HepG2 (cell line): ENCODE results near the gene TRERF1. TPM values are rescaled to one million over a fixed set of nuclear protein-coding genes. Genes with fewer than 3 reads are reported as not detected.

ENCODE experiments used
- ATAC-seq: fragments of 200-7000 bp; cut with Tn5 transposase; 3 replicates; pipeline ENCODE4 v1.9.1; 2020; ENCODE audit warnings: mild to moderate bottlenecking, moderate library complexity
- BruUV-seq: library from RNA; stranded (reverse); fragments of 400-500 nt; replicated peaks from 2 replicates; lab custom pipeline; 2021; lab: Mats Ljungman, UMichigan
- CTCF ChIA-PET: fragments of 300-600 bp; formaldehyde crosslinking; extraction: SDS; loops from one replicate; lab custom pipeline; 2021; ENCODE audit warnings: low total read pairs, inconsistent platforms, low intra/inter-chr PET ratio; lab: Yijun Ruan, JAX
- POLR2A ChIA-PET: fragments of 350-600 bp; sonication (Branson Sonifier 250); formaldehyde crosslinking; loops from one replicate; lab custom pipeline; 2020; ENCODE audit warnings: antibody characterized with exemption, inconsistent platforms; lab: Yijun Ruan, JAX
- DNase-seq: peaks from one replicate; pipeline ENCODE4 v3.0.0-alpha.2; 2015; ENCODE audit warnings: low spot score
- FAIRE-seq: peaks from 3 replicates; lab custom pipeline; 2011; peaks lifted over from hg19 to GRCh38; lab: Jason Lieb, UNC
- H2AFZ ChIP-seq: one replicate; pipeline ENCODE4 v1.6.1; 2011; ENCODE audit warnings: low read length, inconsistent platforms
- H3K27ac ChIP-seq: fragments of 300-600 bp; 3 replicates; pipeline ENCODE4 v1.8.0; 2011; ENCODE audit warnings: mixed run types, mild to moderate bottlenecking, mixed read lengths, low read length, inconsistent platforms; ENCODE audit not compliant: insufficient read depth; ENCODE audit errors: extremely low read length
- H3K27me3 ChIP-seq, 2 experiments: fragments of 200-600 bp in 1 of 2; 2 replicates in 1 of 2; 3 replicates in 1 of 2; pipeline versions ENCODE4 v1.6.0 to v1.8.0; 2011; ENCODE audit warnings: low read length in 2 of 2, mild to moderate bottlenecking in 2 of 2, moderate library complexity in 2 of 2, inconsistent platforms in 1 of 2; ENCODE audit not compliant: insufficient read depth in 2 of 2, control insufficient read depth in 1 of 2
- H3K36me3 ChIP-seq, 2 experiments: fragments of 200-600 bp in 1 of 2; replicated peaks in 1 of 2; 2 replicates in 1 of 2; 3 replicates in 1 of 2; pipeline versions ENCODE4 v1.5.1 to v1.8.0; 2011; ENCODE audit warnings: low read length in 2 of 2, inconsistent platforms in 1 of 2; ENCODE audit not compliant: insufficient read depth in 2 of 2, control insufficient read depth in 1 of 2
- H3K4me1 ChIP-seq: 2 replicates; pipeline ENCODE4 v1.5.1; 2012; ENCODE audit warnings: low read length, inconsistent platforms; ENCODE audit not compliant: insufficient read depth
- H3K4me2 ChIP-seq: 2 replicates; pipeline ENCODE4 v1.6.0; 2011; ENCODE audit warnings: low read depth, low read length, inconsistent platforms
- H3K4me3 ChIP-seq, 3 experiments: fragments of 200-600 bp in 1 of 3; sonication (generic), shearing (Covaris generic) in 1 of 3; replicated peaks in 1 of 3; 2 replicates each; pipeline ENCODE4 v1.5.1; 2011 to 2016; ENCODE audit warnings: low read length in 3 of 3, inconsistent platforms in 2 of 3, low read depth in 2 of 3, mild to moderate bottlenecking in 2 of 3, control low read depth in 1 of 3, mixed read lengths in 1 of 3; ENCODE audit not compliant: insufficient read depth in 1 of 3
- H3K79me2 ChIP-seq: one replicate; pipeline ENCODE4 v1.6.1; 2011; ENCODE audit warnings: low read length, inconsistent platforms; ENCODE audit not compliant: insufficient read depth
- H3K9ac ChIP-seq: 2 replicates; pipeline ENCODE4 v1.6.0; 2011; ENCODE audit warnings: mild to moderate bottlenecking, low read depth, low read length, inconsistent platforms; ENCODE audit not compliant: insufficient read depth
- H3K9me3 ChIP-seq: 2 replicates; pipeline ENCODE4 v1.5.1; 2012; ENCODE audit warnings: mild to moderate bottlenecking, low read length
- H4K20me1 ChIP-seq: 2 replicates; pipeline ENCODE4 v1.6.0; 2011; ENCODE audit warnings: inconsistent platforms, mild to moderate bottlenecking, low read length, moderate library complexity; ENCODE audit not compliant: insufficient read depth
- HMGA1 ChIP-seq: sonication (generic); formaldehyde crosslinking; conservative IDR thresholded peaks from 2 replicates; pipeline ENCODE4 v1.4.0; 2020; ENCODE audit warnings: missing genetic modification reagents
- HNRNPL ChIP-seq: fragments of 200-400 bp; formaldehyde crosslinking; IDR thresholded peaks from 2 replicates; pipeline ENCODE4 v1.6.1; 2017; ENCODE audit warnings: mild to moderate bottlenecking, low read depth, low read length
- KDM1A ChIP-seq: IDR thresholded peaks from 2 replicates; pipeline ENCODE4 v1.6.1; 2016; ENCODE audit warnings: missing compliant biosample characterization
- MAFK ChIP-seq, 2 experiments: IDR thresholded peaks in 1 of 2; conservative IDR thresholded peaks in 1 of 2; 2 replicates each; pipeline ENCODE4 v1.6.1; 2011; ENCODE audit warnings: improper control_type of control experiment in 2 of 2, low read length in 2 of 2
- MXD1 ChIP-seq: sonication (generic); formaldehyde crosslinking; IDR thresholded peaks from 2 replicates; pipeline ENCODE4 v1.4.0; 2020; ENCODE audit warnings: mild to moderate bottlenecking, missing genetic modification reagents
- MZF1 ChIP-seq: sonication (generic); formaldehyde crosslinking; IDR thresholded peaks from 2 replicates; pipeline ENCODE4 v1.8.1; 2023; ENCODE audit warnings: mild to moderate bottlenecking, missing genetic modification reagents, borderline replicate concordance
- NCOA1 ChIP-seq: sonication (generic); formaldehyde crosslinking; IDR thresholded peaks from 2 replicates; pipeline ENCODE4 v1.9.0; 2021; ENCODE audit warnings: missing genetic modification reagents
- PAX8 ChIP-seq: sonication (generic); formaldehyde crosslinking; IDR thresholded peaks from 2 replicates; pipeline ENCODE4 v1.8.0; 2022; ENCODE audit warnings: mild to moderate bottlenecking, missing genetic modification reagents, borderline replicate concordance
- SMARCE1 ChIP-seq: fragments of 450-650 bp; IDR thresholded peaks from 2 replicates; pipeline ENCODE4 v1.6.1; 2017; ENCODE audit warnings: borderline replicate concordance
- ZBTB26 ChIP-seq: IDR thresholded peaks from 2 replicates; pipeline ENCODE4 v1.6.1; 2016; ENCODE audit warnings: missing compliant biosample characterization, missing genetic modification reagents, borderline replicate concordance
- ZBTB7B ChIP-seq: sonication (generic); formaldehyde crosslinking; IDR thresholded peaks from 2 replicates; pipeline ENCODE4 v1.4.0; 2020; ENCODE audit warnings: missing genetic modification reagents
- ZNF512B ChIP-seq: sonication (generic); formaldehyde crosslinking; IDR thresholded peaks from 2 replicates; pipeline ENCODE4 v1.5.1; 2020; ENCODE audit warnings: missing genetic modification reagents, mild to moderate bottlenecking, borderline replicate concordance
- ZNF609 ChIP-seq: sonication (generic); formaldehyde crosslinking; IDR thresholded peaks from 2 replicates; pipeline ENCODE4 v1.4.0; 2020; ENCODE audit warnings: mild to moderate bottlenecking, missing genetic modification reagents, borderline replicate concordance
- WGBS: methylation state at CpG from one replicate; pipeline ENCODE4 v1.1.6; 2017; ENCODE audit warnings: low lambda C conversion rate; 5-methylcytosine and 5-hydroxymethylcytosine counted together
- in situ Hi-C: cut with HindIII; loops from 2 replicates; pipeline ENCODE4 v1.10.0; 2017; ENCODE audit warnings: low pct_unique_long_range_greater_than_20kb; ENCODE audit not compliant: extremely low pct_ligation_motif_present
- intact Hi-C: fragments of 100-400 bp; cut with micrococcal nuclease; formaldehyde crosslinking; loops from one replicate; pipeline ENCODE4 v1.10.0; 2022; ENCODE audit not compliant: unreplicated experiment
- polyA plus RNA-seq, 8 experiments: library from polyadenylated mRNA; depleted of rRNA in 3 of 8; stranded (reverse) in 7 of 8; unstranded in 1 of 8; fragments of >200 nt; fragmentation: Illumina TruSeq in 4 of 8; extraction: Trizol in 4 of 8; gene quantifications; 2 replicates each; pipeline versions ENCODE4 v1.2.1 to v1.2.3, GENCODE V29; 2011 to 2016; ENCODE audit warnings: low read depth in 4 of 8, missing spikeins in 1 of 8, mixed read lengths in 1 of 8; ENCODE audit not compliant: insufficient read depth in 1 of 8
- total RNA-seq, 5 experiments: library from RNA; depleted of rRNA; stranded (reverse); fragments of >200 nt; fragmentation: Illumina TruSeq; extraction: Trizol; gene quantifications; 2 replicates each; pipeline ENCODE4 v1.2.3, GENCODE V29; 2016; ENCODE audit warnings: low read depth in 1 of 5
- TF ChIP-seq, protein P1 (sequence below): sonication (generic); formaldehyde crosslinking; IDR thresholded peaks from 2 replicates; pipeline ENCODE4 v1.5.0; 2020; ENCODE audit warnings: mild to moderate bottlenecking, low read depth, missing genetic modification reagents, borderline replicate concordance

The TRERF1 gene
- total and polyA plus RNA-seq, 2 of the 13 experiments (the other 11 are each of a cell fraction or from before 2014, with no cell fraction given) = 0.02 TPM; not detected in 1

DNA sequence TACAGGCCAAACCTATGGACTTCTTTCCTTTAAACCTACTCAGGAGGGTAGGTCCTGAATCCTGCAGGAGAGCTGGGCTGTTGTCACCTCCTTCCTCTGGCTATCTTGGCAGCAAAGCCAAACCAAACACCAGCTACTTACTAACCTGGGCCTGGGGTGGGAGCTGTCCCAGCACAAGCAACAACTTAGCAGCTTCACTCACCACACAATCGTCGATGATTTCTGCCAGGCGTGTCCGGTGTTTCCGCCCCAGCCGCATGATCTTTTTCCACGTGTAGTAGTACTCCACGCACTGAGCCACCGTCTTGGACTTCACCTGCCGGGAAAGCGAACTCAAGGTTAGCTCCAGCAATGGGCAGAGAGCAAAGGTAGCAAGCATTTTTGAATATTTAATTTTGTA lies 208.7 kb downstream of the TRERF1 start (continued):
- no peak for TF ChIP-seq HNRNPL
- no peak for TF ChIP-seq SMARCE1
- TF ChIP-seq ZNF609 (CRISPR knock-in tag) = no peak
- no peak for TF ChIP-seq PAX8 (CRISPR knock-in tag)
- TF ChIP-seq MZF1 = no peak
- TF ChIP-seq MAFK (conservative IDR thresholded peaks at IDR 0.05 in 1 of 2, IDR thresholded peaks at IDR 0.05 in 1 of 2; ENCODE audit: low read length in 2 of 2) = no peak
- TF ChIP-seq, all 625 proteins: peak for 0

- intact Hi-C loops = no loop called here
- CTCF ChIA-PET = no interaction called here
- TF ChIP-seq KDM1A (CRISPR knock-in tag) (no peak), ZNF512B (CRISPR knock-in tag) (no peak), NCOA1 (CRISPR knock-in tag) (no peak), ZBTB7B (CRISPR knock-in tag) (no peak), ZBTB26 (CRISPR knock-in tag) (no peak), HMGA1 (CRISPR knock-in tag) (no peak), MXD1 (CRISPR knock-in tag) (no peak)
- TF ChIP-seq, protein P1, sequence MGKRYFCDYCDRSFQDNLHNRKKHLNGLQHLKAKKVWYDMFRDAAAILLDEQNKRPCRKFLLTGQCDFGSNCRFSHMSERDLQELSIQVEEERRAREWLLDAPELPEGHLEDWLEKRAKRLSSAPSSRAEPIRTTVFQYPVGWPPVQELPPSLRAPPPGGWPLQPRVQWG = no peak
These were observed 209.8 kb downstream of the TRERF1 start for GRCh38 chr6:42241915-42242314.

More at GRCh38 chr6:42241915-42242314, 209.8 kb downstream of the TRERF1 start:
- H3K4me3 ChIP-seq = no peak overlapping the region
- H3K4me1 ChIP-seq = no peaks in the 10 kb centered on the region
- H2AFZ ChIP-seq = no peak overlapping the region
- H3K79me2 ChIP-seq = no peaks in the 10 kb centered on the region
- in situ Hi-C loops = no loop called here
- no TSS peak for BruUV-seq
- no peak overlapping the region for H3K9ac ChIP-seq
- H3K36me3 ChIP-seq = no peaks in the 10 kb centered on the region
- 65% methylated on average over 5 of the region's 5 CpGs for WGBS
- DNase-seq (no peak), FAIRE-seq (no peak), ATAC-seq (no peak)
- no peaks in the 10 kb centered on the region for H4K20me1 ChIP-seq
- H3K4me2 ChIP-seq = no peak overlapping the region
- H3K9me3 ChIP-seq = no peaks in the 10 kb centered on the region
- H3K27ac ChIP-seq = no peak overlapping the region
- POLR2A ChIA-PET = no interaction called here
- H3K27me3 ChIP-seq = no peaks in the 10 kb centered on the region; a peak in 1 of 5 replicates
